Measurements from ENCODE around the gene PDE4D. TPM values are rescaled to one million over a fixed set of nuclear protein-coding genes. Genes with fewer than 3 reads are reported as not detected.
A peak's percentile ranks its signal among the peaks of the same experiment; 100 is the strongest.

PDE4D gene
- total RNA-seq, 1 experiment from 2014 or later = 2.4 TPM

GRCh38 chr5:59519338-59519737, 374.2 kb downstream of the PDE4D start:
- no TSS peak for BruUV-seq (replicated peaks)
- TF ChIP-seq CTCF (IDR thresholded peaks at IDR 0.05) = no peak
- TF ChIP-seq POLR2AphosphoS5 (IDR thresholded peaks at IDR 0.05; ENCODE audit: low read depth, low read length) = no peak
- no peak for TF ChIP-seq TCF7L2 (IDR thresholded peaks at IDR 0.05; ENCODE audit: low read depth, low read length)
- TF ChIP-seq SIN3A (IDR thresholded peaks at IDR 0.05; ENCODE audit: borderline replicate concordance, insufficient read depth, low read depth, low read length) = no peak
- TF ChIP-seq, protein P1, sequence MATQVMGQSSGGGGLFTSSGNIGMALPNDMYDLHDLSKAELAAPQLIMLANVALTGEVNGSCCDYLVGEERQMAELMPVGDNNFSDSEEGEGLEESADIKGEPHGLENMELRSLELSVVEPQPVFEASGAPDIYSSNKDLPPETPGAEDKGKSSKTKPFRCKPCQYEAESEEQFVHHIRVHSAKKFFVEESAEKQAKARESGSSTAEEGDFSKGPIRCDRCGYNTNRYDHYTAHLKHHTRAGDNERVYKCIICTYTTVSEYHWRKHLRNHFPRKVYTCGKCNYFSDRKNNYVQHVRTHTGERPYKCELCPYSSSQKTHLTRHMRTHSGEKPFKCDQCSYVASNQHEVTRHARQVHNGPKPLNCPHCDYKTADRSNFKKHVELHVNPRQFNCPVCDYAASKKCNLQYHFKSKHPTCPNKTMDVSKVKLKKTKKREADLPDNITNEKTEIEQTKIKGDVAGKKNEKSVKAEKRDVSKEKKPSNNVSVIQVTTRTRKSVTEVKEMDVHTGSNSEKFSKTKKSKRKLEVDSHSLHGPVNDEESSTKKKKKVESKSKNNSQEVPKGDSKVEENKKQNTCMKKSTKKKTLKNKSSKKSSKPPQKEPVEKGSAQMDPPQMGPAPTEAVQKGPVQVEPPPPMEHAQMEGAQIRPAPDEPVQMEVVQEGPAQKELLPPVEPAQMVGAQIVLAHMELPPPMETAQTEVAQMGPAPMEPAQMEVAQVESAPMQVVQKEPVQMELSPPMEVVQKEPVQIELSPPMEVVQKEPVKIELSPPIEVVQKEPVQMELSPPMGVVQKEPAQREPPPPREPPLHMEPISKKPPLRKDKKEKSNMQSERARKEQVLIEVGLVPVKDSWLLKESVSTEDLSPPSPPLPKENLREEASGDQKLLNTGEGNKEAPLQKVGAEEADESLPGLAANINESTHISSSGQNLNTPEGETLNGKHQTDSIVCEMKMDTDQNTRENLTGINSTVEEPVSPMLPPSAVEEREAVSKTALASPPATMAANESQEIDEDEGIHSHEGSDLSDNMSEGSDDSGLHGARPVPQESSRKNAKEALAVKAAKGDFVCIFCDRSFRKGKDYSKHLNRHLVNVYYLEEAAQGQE (IDR thresholded peaks at IDR 0.05; ENCODE audit: insufficient read depth in 1 of 2, low read depth in 2 of 2, low read length in 1 of 2) = no peak
- Histone ChIP-seq H3K4me1 (ENCODE audit: control insufficient read depth, insufficient read depth, low read length) (no peaks in the 10 kb centered on the region), H3K9me3 (ENCODE audit: control insufficient read depth, insufficient read depth, low read depth, low read length) (no peaks in the 10 kb centered on the region), H3K27ac (ENCODE audit: low read length) (no peak overlapping the region), H3K27me3 (ENCODE audit: control insufficient read depth, insufficient read depth, low read length) (no peaks in the 10 kb centered on the region), H3K4me3 (ENCODE audit: low read depth in 2 of 2, low read length in 2 of 2) (no peak overlapping the region), H3K36me3 (ENCODE audit: control insufficient read depth, insufficient read depth, low read length) (no peaks in the 10 kb centered on the region)
- ATAC-seq (no peak), DNase-seq (ENCODE audit: low read depth, low spot score) (no peak)
- ChIA-PET CTCF (no interaction called here), POLR2A (no interaction called here)
- intact Hi-C loops (cut with micrococcal nuclease; ENCODE audit: unreplicated experiment) = no loop called here
- in situ Hi-C loops (cut with HindIII; ENCODE audit: low pct_unique_long_range_greater_than_20kb, low sequenced_read_pairs) = no loop called here

- ATAC-seq = no peak
- no peaks in the 10 kb centered on the region for H3K4me1 ChIP-seq (ENCODE audit: control insufficient read depth, insufficient read depth, low read length)
- peak; percentile 81 for DNase-seq (ENCODE audit: low read depth, low spot score)
- no peak overlapping the region for H3K27ac ChIP-seq (ENCODE audit: low read length)
- in situ Hi-C loops (cut with HindIII; ENCODE audit: low pct_unique_long_range_greater_than_20kb, low sequenced_read_pairs) = no loop called here
- H3K27me3 ChIP-seq (ENCODE audit: control insufficient read depth, insufficient read depth, low read length) = no peaks in the 10 kb centered on the region
- no TSS peak for BruUV-seq (replicated peaks)
- H3K4me3 ChIP-seq (ENCODE audit: low read depth in 2 of 2, low read length in 2 of 2) = no peak overlapping the region
- intact Hi-C loops (cut with micrococcal nuclease; ENCODE audit: unreplicated experiment) = no loop called here
- H3K36me3 ChIP-seq (ENCODE audit: control insufficient read depth, insufficient read depth, low read length) = no peaks in the 10 kb centered on the region
- TF ChIP-seq CTCF (IDR thresholded peaks at IDR 0.05) (no peak), TCF7L2 (IDR thresholded peaks at IDR 0.05; ENCODE audit: low read depth, low read length) (no peak), POLR2AphosphoS5 (IDR thresholded peaks at IDR 0.05; ENCODE audit: low read depth, low read length) (no peak), SIN3A (IDR thresholded peaks at IDR 0.05; ENCODE audit: borderline replicate concordance, insufficient read depth, low read depth, low read length) (no peak)
- TF ChIP-seq, protein P1 (IDR thresholded peaks at IDR 0.05; ENCODE audit: insufficient read depth in 1 of 2, low read depth in 2 of 2, low read length in 1 of 2) = no peak
- ChIA-PET CTCF (no interaction called here), POLR2A (no interaction called here)
- no peaks in the 10 kb centered on the region for H3K9me3 ChIP-seq (ENCODE audit: control insufficient read depth, insufficient read depth, low read depth, low read length)
Observed at GRCh38 chr5:59517926-59518585, 375.5 kb downstream of the PDE4D start.
